H1 (cell line): ENCODE data around the gene LYPD6B. TPM values are rescaled to one million over a fixed set of nuclear protein-coding genes. Genes with fewer than 3 reads are reported as not detected.

Experiments
- ASH2L ChIP-seq: fragments of 200-600, 300-600 bp; sonication (generic); IDR thresholded peaks from one replicate; pipeline ENCODE4 v1.7.1; 2017; ENCODE audit warnings: low read length
- BACH1 ChIP-seq: IDR thresholded peaks from 2 replicates; pipeline ENCODE4 v1.6.1; 2012; ENCODE audit warnings: low read length, improper control_type of control experiment
- POLR2AphosphoS5 ChIP-seq: IDR thresholded peaks from 2 replicates; pipeline ENCODE4 v1.6.1; 2011; ENCODE audit warnings: low read depth, low read length
- SP4 ChIP-seq: IDR thresholded peaks from 2 replicates; pipeline ENCODE4 v1.6.1; 2012; ENCODE audit warnings: low read length, inconsistent platforms
- TBP ChIP-seq: IDR thresholded peaks from 2 replicates; pipeline ENCODE4 v1.6.1; 2011; ENCODE audit warnings: low read depth, low read length, improper control_type of control experiment
- TCF12 ChIP-seq: IDR thresholded peaks from 2 replicates; pipeline ENCODE4 v1.6.1; 2011; ENCODE audit warnings: low read depth, mild to moderate bottlenecking, low read length
- USF2 ChIP-seq: IDR thresholded peaks from 2 replicates; pipeline ENCODE4 v1.6.1; 2011; ENCODE audit warnings: low read length, improper control_type of control experiment
- polyA plus RNA-seq, 7 experiments: library from polyadenylated mRNA; depleted of rRNA in 3 of 7; stranded (reverse) in 5 of 7; unstranded in 2 of 7; fragments of >200 nt in 5 of 7; fragments of 200-250 nt in 2 of 7; gene quantifications; 1 replicate in 5 of 7; 2 replicates in 1 of 7; 4 replicates in 1 of 7; pipeline versions ENCODE4 v1.2.1 to v1.2.3, GENCODE V29; 2011 to 2013; ENCODE audit warnings: missing spikeins in 2 of 7, mixed read lengths in 2 of 7
- total RNA-seq: library from RNA; stranded (reverse); fragmentation: NEBNext Ultra II Directional; extraction: Animal tissue kit (Norgen Biotek cat#: 25700); gene quantifications from 2 replicates; pipeline ENCODE4 v1.2.1, GENCODE V29; 2021
- TF ChIP-seq, protein P1 (sequence below): fragments of 300-600 bp; sonication (generic); IDR thresholded peaks from 2 replicates; pipeline ENCODE4 v1.7.1; 2012; ENCODE audit warnings: low read length, moderate library complexity, mild to moderate bottlenecking, inconsistent platforms; ENCODE audit not compliant: insufficient replicate concordance
- TF ChIP-seq, protein P2 (sequence below): IDR thresholded peaks from 2 replicates; pipeline ENCODE4 v1.6.1; 2011; ENCODE audit warnings: low read depth, mild to moderate bottlenecking, low read length; ENCODE audit not compliant: insufficient read depth

Gene LYPD6B
- total and polyA plus RNA-seq, 2 of the 8 experiments (the other 6 are each of a cell fraction or from before 2014, with no cell fraction given): 2.2 to 3.5 TPM

DNA sequence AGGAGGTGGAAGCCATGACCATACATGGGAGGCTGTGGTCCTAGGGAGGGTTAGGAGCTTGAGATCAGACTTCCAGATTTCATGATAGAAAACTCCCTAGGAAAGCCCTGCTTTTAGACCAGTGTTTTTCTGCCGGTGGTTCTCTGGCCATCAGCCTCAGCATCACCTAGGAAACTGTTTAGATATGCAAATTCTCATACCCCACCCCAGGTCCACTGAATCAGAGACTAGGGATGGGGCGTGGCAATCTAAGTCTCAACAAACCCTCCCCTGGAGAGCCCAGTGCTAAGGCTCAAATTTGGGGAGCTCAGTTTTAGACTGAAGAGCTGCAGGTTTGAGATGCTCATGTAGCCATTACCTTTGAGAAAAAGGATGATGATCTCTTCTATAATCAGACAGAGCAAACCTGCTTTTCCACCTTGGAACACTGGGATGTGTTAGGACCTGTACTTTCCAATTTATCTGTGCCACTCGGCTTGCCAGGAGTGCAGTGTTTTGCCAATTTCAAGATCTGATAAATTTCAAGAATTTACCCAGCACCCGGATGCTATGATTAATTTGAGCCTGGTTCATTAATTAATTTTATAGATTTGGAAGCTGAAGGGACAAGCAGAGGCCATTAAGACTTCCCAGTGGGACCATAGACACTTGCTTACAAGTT lies 31.5 kb upstream of the LYPD6B start (continued):
- TF ChIP-seq, protein P1, sequence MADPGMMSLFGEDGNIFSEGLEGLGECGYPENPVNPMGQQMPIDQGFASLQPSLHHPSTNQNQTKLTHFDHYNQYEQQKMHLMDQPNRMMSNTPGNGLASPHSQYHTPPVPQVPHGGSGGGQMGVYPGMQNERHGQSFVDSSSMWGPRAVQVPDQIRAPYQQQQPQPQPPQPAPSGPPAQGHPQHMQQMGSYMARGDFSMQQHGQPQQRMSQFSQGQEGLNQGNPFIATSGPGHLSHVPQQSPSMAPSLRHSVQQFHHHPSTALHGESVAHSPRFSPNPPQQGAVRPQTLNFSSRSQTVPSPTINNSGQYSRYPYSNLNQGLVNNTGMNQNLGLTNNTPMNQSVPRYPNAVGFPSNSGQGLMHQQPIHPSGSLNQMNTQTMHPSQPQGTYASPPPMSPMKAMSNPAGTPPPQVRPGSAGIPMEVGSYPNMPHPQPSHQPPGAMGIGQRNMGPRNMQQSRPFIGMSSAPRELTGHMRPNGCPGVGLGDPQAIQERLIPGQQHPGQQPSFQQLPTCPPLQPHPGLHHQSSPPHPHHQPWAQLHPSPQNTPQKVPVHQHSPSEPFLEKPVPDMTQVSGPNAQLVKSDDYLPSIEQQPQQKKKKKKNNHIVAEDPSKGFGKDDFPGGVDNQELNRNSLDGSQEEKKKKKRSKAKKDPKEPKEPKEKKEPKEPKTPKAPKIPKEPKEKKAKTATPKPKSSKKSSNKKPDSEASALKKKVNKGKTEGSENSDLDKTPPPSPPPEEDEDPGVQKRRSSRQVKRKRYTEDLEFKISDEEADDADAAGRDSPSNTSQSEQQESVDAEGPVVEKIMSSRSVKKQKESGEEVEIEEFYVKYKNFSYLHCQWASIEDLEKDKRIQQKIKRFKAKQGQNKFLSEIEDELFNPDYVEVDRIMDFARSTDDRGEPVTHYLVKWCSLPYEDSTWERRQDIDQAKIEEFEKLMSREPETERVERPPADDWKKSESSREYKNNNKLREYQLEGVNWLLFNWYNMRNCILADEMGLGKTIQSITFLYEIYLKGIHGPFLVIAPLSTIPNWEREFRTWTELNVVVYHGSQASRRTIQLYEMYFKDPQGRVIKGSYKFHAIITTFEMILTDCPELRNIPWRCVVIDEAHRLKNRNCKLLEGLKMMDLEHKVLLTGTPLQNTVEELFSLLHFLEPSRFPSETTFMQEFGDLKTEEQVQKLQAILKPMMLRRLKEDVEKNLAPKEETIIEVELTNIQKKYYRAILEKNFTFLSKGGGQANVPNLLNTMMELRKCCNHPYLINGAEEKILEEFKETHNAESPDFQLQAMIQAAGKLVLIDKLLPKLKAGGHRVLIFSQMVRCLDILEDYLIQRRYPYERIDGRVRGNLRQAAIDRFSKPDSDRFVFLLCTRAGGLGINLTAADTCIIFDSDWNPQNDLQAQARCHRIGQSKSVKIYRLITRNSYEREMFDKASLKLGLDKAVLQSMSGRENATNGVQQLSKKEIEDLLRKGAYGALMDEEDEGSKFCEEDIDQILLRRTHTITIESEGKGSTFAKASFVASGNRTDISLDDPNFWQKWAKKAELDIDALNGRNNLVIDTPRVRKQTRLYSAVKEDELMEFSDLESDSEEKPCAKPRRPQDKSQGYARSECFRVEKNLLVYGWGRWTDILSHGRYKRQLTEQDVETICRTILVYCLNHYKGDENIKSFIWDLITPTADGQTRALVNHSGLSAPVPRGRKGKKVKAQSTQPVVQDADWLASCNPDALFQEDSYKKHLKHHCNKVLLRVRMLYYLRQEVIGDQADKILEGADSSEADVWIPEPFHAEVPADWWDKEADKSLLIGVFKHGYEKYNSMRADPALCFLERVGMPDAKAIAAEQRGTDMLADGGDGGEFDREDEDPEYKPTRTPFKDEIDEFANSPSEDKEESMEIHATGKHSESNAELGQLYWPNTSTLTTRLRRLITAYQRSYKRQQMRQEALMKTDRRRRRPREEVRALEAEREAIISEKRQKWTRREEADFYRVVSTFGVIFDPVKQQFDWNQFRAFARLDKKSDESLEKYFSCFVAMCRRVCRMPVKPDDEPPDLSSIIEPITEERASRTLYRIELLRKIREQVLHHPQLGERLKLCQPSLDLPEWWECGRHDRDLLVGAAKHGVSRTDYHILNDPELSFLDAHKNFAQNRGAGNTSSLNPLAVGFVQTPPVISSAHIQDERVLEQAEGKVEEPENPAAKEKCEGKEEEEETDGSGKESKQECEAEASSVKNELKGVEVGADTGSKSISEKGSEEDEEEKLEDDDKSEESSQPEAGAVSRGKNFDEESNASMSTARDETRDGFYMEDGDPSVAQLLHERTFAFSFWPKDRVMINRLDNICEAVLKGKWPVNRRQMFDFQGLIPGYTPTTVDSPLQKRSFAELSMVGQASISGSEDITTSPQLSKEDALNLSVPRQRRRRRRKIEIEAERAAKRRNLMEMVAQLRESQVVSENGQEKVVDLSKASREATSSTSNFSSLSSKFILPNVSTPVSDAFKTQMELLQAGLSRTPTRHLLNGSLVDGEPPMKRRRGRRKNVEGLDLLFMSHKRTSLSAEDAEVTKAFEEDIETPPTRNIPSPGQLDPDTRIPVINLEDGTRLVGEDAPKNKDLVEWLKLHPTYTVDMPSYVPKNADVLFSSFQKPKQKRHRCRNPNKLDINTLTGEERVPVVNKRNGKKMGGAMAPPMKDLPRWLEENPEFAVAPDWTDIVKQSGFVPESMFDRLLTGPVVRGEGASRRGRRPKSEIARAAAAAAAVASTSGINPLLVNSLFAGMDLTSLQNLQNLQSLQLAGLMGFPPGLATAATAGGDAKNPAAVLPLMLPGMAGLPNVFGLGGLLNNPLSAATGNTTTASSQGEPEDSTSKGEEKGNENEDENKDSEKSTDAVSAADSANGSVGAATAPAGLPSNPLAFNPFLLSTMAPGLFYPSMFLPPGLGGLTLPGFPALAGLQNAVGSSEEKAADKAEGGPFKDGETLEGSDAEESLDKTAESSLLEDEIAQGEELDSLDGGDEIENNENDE: no peak
- TF ChIP-seq ASH2L (no peak), BACH1 (no peak), TCF12 (no peak), TBP (no peak), USF2 (no peak), SP4 (no peak), POLR2AphosphoS5 (no peak)
- TF ChIP-seq, protein P2, sequence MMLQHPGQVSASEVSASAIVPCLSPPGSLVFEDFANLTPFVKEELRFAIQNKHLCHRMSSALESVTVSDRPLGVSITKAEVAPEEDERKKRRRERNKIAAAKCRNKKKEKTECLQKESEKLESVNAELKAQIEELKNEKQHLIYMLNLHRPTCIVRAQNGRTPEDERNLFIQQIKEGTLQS: no peak
